Colonic mucosa (tissue), 4 donors: ENCODE results near the gene TPMT. TPM values are rescaled to one million over a fixed set of nuclear protein-coding genes. Genes with fewer than 3 reads are reported as not detected.

ENCODE experiments used
- DNase-seq: peaks from one replicate; pipeline ENCODE4 v3.0.0-alpha.2; 2020
- H3K27ac ChIP-seq: fragments of 200-600 bp; one replicate; pipeline ENCODE4 v1.8.0; 2021
- H3K27me3 ChIP-seq: fragments of 200-600 bp; one replicate; pipeline ENCODE4 v1.8.0; 2021
- H3K36me3 ChIP-seq: fragments of 200-600 bp; one replicate; pipeline ENCODE4 v1.8.0; 2021
- H3K4me1 ChIP-seq: fragments of 200-600 bp; one replicate; pipeline ENCODE4 v1.8.0; 2021; ENCODE audit warnings: mild to moderate bottlenecking
- H3K4me3 ChIP-seq: fragments of 200-600 bp; one replicate; pipeline ENCODE4 v1.8.0; 2021
- H3K9ac ChIP-seq, 2 donors: one replicate each; pipeline ENCODE4 v1.7.0; 2013; ENCODE audit warnings: control low read depth in 2 of 2, low read depth in 2 of 2, low read length in 2 of 2
- H3K9me3 ChIP-seq: fragments of 200-600 bp; one replicate; pipeline ENCODE4 v1.8.0; 2021
- intact Hi-C: fragments of 100-400 bp; cut with DNase I; formaldehyde crosslinking; loops from one replicate; pipeline ENCODE4 v1.14.1; 2022
- total RNA-seq, 2 donors: library from RNA; stranded (reverse); fragmentation: NEBNext Ultra II Directional in 1 of 2; extraction: Animal tissue kit (Norgen Biotek cat#: 25700) in 1 of 2; gene quantifications; one replicate each; pipeline ENCODE4 v1.2.1, GENCODE V29; 2021
- TF ChIP-seq, protein P1 (sequence below): fragments of 200-600 bp; IDR thresholded peaks from one replicate; pipeline ENCODE4 v1.8.0; 2022; ENCODE audit warnings: antibody characterized with exemption, mild to moderate bottlenecking
- donor health status: healthy.
- donor health status: DM: no; HTN: no; CAD: no.
- donor health status: DM: no; HTN: no; CAD: no.

TPMT gene
- total RNA-seq, 2 donors from 2014 or later = 51.1 to 52.5 TPM

DNA sequence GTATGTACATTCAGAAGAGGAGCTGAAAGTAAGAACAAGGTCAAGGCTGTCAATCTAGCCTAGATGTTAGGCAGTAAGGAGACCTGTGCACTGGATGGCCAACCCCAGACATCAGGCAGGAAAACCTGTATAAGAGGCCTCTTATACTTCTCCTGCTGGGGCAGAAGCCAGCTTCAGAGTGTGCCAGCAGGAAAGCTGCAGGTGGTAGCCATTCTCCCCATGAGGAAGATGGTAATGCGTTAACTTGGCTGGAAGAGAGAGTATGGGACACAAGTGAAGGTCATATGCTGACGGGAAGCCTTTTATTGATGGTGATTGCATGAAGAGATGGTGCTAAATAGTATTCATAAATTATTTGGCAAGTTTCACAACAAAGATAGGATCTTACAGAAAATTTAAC, 53.0 kb downstream of the TPMT start:
- Histone ChIP-seq H3K27ac (no peak overlapping the region), H3K4me1 (no peaks in the 10 kb centered on the region), H3K9ac (no peak overlapping the region), H3K27me3 (no peaks in the 10 kb centered on the region), H3K36me3 (no peaks in the 10 kb centered on the region), H3K9me3 (no peaks in the 10 kb centered on the region), H3K4me3 (no peak overlapping the region)
- TF ChIP-seq, protein P1, sequence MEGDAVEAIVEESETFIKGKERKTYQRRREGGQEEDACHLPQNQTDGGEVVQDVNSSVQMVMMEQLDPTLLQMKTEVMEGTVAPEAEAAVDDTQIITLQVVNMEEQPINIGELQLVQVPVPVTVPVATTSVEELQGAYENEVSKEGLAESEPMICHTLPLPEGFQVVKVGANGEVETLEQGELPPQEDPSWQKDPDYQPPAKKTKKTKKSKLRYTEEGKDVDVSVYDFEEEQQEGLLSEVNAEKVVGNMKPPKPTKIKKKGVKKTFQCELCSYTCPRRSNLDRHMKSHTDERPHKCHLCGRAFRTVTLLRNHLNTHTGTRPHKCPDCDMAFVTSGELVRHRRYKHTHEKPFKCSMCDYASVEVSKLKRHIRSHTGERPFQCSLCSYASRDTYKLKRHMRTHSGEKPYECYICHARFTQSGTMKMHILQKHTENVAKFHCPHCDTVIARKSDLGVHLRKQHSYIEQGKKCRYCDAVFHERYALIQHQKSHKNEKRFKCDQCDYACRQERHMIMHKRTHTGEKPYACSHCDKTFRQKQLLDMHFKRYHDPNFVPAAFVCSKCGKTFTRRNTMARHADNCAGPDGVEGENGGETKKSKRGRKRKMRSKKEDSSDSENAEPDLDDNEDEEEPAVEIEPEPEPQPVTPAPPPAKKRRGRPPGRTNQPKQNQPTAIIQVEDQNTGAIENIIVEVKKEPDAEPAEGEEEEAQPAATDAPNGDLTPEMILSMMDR = no peak
- intact Hi-C loops = no loop called here
- no peak for DNase-seq

DNA sequence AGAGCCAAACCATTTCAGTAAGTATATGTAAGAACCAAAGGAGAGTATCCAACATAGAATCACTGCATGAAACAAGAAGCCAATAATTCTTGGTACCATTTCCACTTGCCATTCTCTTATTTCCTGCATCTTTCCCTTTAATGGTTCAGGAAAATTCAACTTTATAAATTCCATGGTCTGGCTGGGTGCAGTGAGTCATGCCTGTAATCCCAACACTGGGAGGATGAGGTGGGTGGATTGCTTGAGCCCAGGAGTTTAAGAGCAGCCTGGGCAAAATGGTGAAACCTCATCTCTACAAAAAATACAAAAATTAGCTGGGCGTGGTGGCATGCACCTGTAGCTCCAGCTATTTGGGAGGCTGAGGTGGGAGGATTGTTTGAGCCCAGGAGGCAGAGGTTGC, 53.6 kb downstream of the TPMT start:
- Histone ChIP-seq H3K4me3 (no peak overlapping the region), H3K27me3 (no peaks in the 10 kb centered on the region), H3K36me3 (no peaks in the 10 kb centered on the region), H3K9ac (no peak overlapping the region), H3K27ac (no peak overlapping the region), H3K4me1 (no peaks in the 10 kb centered on the region), H3K9me3 (no peaks in the 10 kb centered on the region)
- intact Hi-C loops = no loop called here
- DNase-seq = no peak
- TF ChIP-seq, protein P1 = no peak

DNA sequence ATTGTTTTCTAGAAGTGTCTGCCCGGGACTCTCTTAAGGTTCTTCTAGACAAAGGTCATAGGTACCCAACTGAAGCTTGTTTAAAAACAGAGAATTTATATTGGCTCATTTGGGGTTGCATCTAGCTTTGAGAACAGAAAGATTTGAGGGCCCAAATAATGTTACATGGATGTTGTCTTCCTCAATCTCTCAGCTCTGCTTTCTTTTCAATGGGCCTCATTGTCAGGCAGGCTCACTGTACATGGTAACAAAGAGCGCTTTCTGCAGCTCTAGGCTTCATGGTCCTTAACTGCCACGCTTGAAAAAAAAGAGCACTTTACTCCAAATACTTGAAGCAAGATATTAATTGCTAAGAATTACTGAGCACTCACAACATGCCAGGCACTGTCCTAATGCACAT, 54.6 kb downstream of the TPMT start:
- H3K4me3 ChIP-seq = no peak overlapping the region
- no peak overlapping the region for H3K9ac ChIP-seq
- TF ChIP-seq, protein P1 = no peak
- H3K27ac ChIP-seq = no peak overlapping the region
- intact Hi-C loops = no loop called here
- no peaks in the 10 kb centered on the region for H3K36me3 ChIP-seq
- H3K9me3 ChIP-seq = no peaks in the 10 kb centered on the region
- DNase-seq = no peak
- no peaks in the 10 kb centered on the region for H3K27me3 ChIP-seq
- no peaks in the 10 kb centered on the region for H3K4me1 ChIP-seq

DNA sequence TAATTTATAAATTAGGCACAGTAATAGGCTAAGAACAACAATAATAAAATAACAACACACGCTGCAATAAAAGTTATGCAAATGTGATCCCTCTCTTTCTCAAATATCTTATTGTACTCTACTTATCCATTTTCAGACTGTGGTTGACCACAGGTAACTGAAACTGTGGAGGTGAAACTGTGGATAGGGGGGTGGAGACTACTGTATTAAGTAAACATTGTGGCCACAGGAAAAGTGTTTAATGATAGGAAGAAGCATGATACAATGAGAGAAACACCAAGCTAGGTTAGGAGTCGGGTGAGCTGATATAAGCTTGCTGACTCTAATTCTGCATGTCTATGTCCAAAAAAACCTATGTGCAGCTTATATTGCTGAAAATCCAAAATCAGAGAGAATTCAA, 55.4 kb downstream of the TPMT start:
- intact Hi-C loops = no loop called here
- Histone ChIP-seq H3K9ac (no peak overlapping the region), H3K27ac (no peak overlapping the region), H3K36me3 (no peaks in the 10 kb centered on the region), H3K9me3 (no peaks in the 10 kb centered on the region), H3K4me3 (no peak overlapping the region), H3K27me3 (no peaks in the 10 kb centered on the region), H3K4me1 (no peaks in the 10 kb centered on the region)
- TF ChIP-seq, protein P1 = no peak
- no peak for DNase-seq

DNA sequence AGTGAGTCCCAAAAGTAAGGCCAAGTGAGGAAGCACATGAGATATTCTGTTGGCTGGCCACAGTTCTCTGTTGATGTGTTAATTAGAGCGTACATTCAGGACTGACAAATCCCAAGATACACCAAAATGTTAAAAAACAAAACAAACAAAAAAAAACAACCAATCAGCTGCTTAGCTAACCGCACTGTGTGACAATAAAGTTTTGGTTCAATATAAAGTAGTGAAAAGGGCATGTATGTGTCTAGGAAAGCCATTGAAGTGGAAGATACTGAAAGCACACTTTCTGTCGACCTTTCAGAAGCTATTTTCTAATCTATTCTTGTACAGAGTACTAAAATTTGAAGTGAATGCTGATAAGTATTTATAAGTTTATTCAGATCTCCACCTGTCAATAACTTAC, 58.5 kb downstream of the TPMT start:
- no peaks in the 10 kb centered on the region for H3K4me1 ChIP-seq
- H3K4me3 ChIP-seq = no peak overlapping the region
- H3K36me3 ChIP-seq = no peaks in the 10 kb centered on the region
- H3K9me3 ChIP-seq = no peaks in the 10 kb centered on the region
- intact Hi-C loops = no loop called here
- H3K9ac ChIP-seq = no peak overlapping the region
- H3K27me3 ChIP-seq = no peaks in the 10 kb centered on the region
- no peak overlapping the region for H3K27ac ChIP-seq
- no peak for DNase-seq
- TF ChIP-seq, protein P1 = no peak

DNA sequence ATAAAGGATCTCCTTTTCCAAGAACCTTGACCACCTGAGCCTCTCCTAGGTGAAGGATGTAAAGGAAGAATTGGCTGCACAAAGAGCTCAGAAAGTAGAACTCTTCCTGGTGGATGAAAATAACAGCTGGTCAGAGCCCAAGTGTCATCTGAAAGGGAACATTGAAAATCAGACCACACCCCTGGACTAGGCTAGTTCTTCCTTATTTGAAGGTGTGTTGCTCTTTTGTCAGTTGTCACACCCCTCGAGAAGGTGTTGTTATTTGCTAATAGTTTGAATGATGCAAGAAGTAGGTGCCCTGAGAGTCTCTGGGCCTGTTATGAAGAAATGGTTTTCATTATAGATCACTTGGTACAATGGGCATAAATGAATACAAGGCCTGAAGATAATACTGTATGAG, 63.5 kb downstream of the TPMT start:
- Histone ChIP-seq H3K27me3 (no peaks in the 10 kb centered on the region), H3K9me3 (no peaks in the 10 kb centered on the region), H3K36me3 (no peaks in the 10 kb centered on the region), H3K9ac (no peak overlapping the region), H3K4me3 (no peak overlapping the region), H3K4me1 (no peaks in the 10 kb centered on the region), H3K27ac (no peak overlapping the region)
- intact Hi-C loops = no loop called here
- peak; percentile 53 for DNase-seq
- TF ChIP-seq, protein P1 = no peak
